CD4-positive, alpha-beta T cell treated with Interleukin-4 for 4 hours (primary cell): ENCODE data around the gene NPAS1.
A peak's percentile ranks its signal among the peaks of the same experiment; 100 is the strongest.

ENCODE experiments used
- DNase-seq: peaks from one replicate; pipeline ENCODE4 v3.0.0-alpha.2; 2020

Gene NPAS1

DNA sequence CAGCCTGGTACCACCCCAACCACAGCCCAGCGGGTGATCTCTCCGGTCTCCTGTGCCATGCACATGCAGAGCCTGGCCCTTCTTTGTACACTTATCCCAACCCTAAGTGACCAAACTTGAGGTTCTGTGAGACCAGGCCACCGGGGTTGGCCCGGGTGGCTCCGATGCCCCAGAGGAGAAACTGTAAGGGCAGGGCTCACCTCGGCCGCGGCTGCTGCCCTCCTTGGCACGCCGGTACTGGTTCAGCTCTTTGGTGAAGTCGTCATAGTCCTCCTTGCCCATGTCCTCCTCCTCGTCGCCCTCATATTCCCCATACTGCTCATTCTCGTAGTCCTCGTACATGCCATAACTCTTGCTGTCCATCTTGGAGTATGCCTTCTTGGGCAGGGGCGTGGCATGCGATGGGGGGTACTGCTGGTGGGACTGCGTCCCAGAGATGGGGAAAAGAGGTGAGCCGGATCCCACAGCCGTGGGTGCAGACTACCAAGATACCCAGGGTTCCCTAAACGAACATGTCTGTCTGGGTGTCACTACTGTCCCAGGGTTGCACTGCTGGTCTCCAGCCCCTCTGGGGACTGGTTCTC, 70.2 kb downstream of the NPAS1 start:
- no peak for DNase-seq

DNA sequence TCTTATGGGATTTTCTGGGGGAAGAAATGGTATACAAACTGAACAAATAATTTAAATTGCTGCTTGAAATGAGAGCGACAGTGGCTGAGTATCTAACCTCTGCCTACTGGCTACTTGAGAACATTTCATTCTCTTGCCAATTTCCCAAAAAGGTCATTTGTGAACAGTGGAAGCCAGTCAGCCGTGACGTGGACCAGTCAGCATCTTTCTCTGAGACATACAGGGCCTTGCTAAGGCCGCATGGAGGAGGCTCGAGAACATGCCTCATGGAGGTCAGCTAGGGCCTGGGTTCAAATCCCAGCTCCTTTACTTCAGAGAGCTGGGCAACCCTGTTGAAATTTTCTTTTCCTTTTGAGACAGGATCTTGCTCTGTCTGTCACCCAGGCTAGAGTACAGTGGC, 73.6 kb downstream of the NPAS1 start:
- no peak for DNase-seq

GRCh38 chr19:47093841-47094240, 74.2 kb downstream of the NPAS1 start:
- peak; percentile 19 for DNase-seq

- DNase-seq = peak; percentile 26
These were observed 75.2 kb downstream of the NPAS1 start for GRCh38 chr19:47094557-47095475.
